ENCODE data around the gene CHD6.

DNA sequence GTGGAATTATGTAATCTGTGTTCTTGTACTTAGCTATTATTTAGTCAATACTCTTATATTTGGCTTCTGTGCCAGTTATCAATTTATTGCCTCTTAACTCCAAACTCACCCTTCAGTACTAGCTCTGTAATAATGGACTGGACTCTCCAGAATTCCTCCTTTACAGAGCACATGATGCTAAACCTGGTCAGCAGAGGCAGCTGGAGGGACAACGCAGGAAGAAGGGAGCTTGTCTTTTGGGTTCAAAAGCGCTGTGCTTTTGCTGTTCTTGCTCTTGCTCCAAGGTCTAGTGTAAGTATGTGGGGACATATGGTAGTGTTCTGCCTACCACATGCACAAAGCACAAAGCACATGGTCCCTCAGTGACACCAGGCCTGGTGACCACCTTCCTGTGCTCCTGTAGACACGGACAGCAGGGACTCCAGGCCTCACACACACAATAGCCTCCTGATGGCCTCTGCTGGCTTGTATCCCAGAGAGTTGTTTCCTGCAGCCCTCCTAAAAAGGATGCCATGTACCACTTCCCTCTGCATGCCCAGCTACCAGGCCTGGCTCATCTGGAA is 46.1 kb downstream of the CHD6 start:
- TF ChIP-seq, protein P1, sequence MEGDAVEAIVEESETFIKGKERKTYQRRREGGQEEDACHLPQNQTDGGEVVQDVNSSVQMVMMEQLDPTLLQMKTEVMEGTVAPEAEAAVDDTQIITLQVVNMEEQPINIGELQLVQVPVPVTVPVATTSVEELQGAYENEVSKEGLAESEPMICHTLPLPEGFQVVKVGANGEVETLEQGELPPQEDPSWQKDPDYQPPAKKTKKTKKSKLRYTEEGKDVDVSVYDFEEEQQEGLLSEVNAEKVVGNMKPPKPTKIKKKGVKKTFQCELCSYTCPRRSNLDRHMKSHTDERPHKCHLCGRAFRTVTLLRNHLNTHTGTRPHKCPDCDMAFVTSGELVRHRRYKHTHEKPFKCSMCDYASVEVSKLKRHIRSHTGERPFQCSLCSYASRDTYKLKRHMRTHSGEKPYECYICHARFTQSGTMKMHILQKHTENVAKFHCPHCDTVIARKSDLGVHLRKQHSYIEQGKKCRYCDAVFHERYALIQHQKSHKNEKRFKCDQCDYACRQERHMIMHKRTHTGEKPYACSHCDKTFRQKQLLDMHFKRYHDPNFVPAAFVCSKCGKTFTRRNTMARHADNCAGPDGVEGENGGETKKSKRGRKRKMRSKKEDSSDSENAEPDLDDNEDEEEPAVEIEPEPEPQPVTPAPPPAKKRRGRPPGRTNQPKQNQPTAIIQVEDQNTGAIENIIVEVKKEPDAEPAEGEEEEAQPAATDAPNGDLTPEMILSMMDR (conservative IDR thresholded peaks at IDR 0.05; ENCODE audit: low read depth in 2 of 2) = no peak
- TF ChIP-seq POLR2AphosphoS5 (IDR thresholded peaks at IDR 0.05; ENCODE audit: low read depth) (no peak), CREB1 (CRISPR knock-in tag; IDR thresholded peaks at IDR 0.05; ENCODE audit: low read depth) (no peak), EZH2 (IDR thresholded peaks at IDR 0.05; ENCODE audit: low read depth, unreplicated experiment) (no peak), EZH2phosphoT487 (IDR thresholded peaks at IDR 0.05; ENCODE audit: unreplicated experiment) (no peak), ZNF331 (CRISPR knock-in tag; IDR thresholded peaks at IDR 0.05; ENCODE audit: low read depth) (no peak), JUNB (IDR thresholded peaks at IDR 0.05; ENCODE audit: unreplicated experiment) (no peak), ZNF114 (CRISPR knock-in tag; IDR thresholded peaks at IDR 0.05) (no peak), STAT1 (IDR thresholded peaks at IDR 0.05; ENCODE audit: unreplicated experiment) (no peak), NANOG (IDR thresholded peaks at IDR 0.05; ENCODE audit: borderline replicate concordance) (no peak)
- TF ChIP-seq, protein P2, sequence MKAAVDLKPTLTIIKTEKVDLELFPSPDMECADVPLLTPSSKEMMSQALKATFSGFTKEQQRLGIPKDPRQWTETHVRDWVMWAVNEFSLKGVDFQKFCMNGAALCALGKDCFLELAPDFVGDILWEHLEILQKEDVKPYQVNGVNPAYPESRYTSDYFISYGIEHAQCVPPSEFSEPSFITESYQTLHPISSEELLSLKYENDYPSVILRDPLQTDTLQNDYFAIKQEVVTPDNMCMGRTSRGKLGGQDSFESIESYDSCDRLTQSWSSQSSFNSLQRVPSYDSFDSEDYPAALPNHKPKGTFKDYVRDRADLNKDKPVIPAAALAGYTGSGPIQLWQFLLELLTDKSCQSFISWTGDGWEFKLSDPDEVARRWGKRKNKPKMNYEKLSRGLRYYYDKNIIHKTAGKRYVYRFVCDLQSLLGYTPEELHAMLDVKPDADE (IDR thresholded peaks at IDR 0.05) = no peak
- TF ChIP-seq, protein P3, sequence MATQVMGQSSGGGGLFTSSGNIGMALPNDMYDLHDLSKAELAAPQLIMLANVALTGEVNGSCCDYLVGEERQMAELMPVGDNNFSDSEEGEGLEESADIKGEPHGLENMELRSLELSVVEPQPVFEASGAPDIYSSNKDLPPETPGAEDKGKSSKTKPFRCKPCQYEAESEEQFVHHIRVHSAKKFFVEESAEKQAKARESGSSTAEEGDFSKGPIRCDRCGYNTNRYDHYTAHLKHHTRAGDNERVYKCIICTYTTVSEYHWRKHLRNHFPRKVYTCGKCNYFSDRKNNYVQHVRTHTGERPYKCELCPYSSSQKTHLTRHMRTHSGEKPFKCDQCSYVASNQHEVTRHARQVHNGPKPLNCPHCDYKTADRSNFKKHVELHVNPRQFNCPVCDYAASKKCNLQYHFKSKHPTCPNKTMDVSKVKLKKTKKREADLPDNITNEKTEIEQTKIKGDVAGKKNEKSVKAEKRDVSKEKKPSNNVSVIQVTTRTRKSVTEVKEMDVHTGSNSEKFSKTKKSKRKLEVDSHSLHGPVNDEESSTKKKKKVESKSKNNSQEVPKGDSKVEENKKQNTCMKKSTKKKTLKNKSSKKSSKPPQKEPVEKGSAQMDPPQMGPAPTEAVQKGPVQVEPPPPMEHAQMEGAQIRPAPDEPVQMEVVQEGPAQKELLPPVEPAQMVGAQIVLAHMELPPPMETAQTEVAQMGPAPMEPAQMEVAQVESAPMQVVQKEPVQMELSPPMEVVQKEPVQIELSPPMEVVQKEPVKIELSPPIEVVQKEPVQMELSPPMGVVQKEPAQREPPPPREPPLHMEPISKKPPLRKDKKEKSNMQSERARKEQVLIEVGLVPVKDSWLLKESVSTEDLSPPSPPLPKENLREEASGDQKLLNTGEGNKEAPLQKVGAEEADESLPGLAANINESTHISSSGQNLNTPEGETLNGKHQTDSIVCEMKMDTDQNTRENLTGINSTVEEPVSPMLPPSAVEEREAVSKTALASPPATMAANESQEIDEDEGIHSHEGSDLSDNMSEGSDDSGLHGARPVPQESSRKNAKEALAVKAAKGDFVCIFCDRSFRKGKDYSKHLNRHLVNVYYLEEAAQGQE (IDR thresholded peaks at IDR 0.05; ENCODE audit: unreplicated experiment) = no peak
